HG03039 (cell line): ENCODE data around the gene TCERG1L.
"Not testable (repeated sequence)": the region's sequence is repeated elsewhere in the genome, so short reads cannot be mapped to it uniquely, and the experiment has no call there.

Experiments
- ATAC-seq: cut with Tn5 transposase; IDR thresholded peaks from one replicate; pipeline ENCODE4 v1.9.1; 2021; ENCODE audit warnings: mild to moderate bottlenecking, moderate library complexity; ENCODE audit not compliant: unreplicated experiment

Gene TCERG1L

DNA sequence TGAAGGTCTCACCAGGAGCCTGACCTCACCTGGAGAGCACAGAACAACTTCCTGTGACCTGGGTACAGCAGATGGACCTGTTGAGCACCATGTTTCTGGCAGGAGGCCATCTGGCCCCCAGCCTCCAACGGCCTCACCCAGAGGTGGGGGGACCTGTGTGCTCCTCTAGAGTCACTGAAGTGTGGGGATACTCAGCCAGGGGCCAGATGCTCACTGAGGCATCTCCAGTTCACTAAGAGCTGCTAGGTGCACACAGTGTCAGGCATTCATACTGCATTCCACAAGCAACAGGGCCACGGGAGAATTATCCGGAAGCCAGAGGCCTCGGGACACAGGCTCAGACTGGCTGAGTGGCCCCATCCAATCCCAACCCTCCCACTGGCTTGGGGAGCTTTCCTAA, 161.4 kb downstream of the TCERG1L start:
- no peak for ATAC-seq

DNA sequence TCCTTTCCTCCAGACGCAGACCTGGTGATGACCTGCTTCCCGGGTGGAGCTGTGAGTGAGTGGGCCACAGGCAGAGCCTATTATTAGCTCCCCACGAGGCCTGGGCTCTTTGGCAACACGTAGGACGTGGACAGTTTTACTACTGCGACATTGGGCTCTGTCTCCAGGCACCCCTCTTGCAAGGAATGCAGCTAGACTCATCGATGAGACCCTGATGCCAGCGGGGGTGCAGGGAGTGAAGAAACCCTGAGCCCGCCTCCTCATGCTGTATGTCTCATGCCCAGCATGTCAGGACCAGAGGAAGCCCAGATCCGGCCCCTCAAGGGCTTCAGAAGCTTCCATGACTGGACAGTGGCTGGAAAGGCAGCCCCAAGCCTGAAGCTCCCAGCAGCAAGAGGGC, 161.9 kb downstream of the TCERG1L start:
- no peak for ATAC-seq

DNA sequence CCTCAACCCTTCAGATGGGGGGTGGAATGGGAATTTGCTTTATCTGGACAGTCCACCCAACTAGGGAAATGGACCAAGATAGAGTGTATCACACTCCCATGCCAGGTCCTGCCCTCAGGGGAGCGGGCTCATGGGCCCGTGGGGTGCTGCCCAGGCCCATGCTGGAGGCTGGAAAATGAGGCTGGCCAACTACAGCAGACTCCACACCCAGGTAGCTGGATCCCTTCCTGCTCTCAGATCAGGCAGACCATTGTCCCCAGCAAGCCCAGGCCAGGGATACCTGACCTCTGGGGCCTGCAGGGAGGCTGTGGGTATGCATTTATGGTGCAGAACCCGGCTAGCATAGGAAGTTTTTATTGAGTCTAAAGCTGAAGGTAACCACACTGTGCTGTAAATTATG, 162.4 kb downstream of the TCERG1L start:
- ATAC-seq, result no peak

DNA sequence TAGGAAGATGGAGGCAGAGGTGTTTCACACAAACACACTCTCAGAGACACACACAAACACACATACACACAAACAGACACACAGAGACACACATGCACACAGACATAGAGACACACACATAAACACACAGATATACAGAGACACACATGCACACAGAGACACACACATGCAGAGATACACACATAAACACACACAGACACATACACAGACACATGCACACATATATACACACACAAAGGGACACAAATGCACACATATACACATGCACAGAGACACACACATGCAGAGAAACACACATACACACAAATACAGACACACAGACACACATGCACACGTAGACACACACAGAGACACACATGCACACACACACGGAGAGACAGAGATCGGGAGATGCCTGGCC, 163.3 kb downstream of the TCERG1L start:
- no peak for ATAC-seq

DNA sequence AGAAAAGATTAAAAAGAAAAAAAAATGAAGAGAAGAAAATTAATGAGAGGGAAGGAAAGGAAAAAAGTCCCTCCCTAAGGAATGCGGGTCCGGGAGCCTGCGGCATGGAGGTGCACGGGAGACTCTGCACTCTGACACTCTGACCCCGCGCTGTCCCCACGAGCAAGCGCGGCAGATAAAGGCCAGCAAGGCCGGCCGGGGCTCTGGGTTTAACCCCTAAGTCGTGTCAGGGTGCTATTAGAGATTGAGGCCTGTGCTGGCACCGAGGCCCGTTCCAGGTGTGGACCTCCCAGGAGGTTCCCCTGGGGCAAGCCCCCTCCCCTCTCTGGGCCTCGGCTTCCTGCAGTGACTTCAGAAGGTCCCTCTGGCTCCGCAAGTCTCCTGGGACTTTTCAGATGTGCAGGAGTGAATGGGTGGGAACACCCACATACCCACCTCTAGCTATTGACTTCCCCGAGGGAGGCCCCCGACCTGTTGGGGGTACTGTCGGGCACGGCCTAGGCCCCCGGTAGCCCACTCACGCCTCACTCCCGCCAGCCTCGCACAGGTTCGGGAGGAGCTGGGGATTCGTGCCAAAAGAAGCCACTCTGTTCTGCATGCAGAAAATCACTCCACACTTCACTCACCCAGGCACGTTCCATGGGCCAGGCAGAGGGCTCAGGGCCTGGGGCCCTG, 164.1 kb downstream of the TCERG1L start:
- ATAC-seq, result no peak

DNA sequence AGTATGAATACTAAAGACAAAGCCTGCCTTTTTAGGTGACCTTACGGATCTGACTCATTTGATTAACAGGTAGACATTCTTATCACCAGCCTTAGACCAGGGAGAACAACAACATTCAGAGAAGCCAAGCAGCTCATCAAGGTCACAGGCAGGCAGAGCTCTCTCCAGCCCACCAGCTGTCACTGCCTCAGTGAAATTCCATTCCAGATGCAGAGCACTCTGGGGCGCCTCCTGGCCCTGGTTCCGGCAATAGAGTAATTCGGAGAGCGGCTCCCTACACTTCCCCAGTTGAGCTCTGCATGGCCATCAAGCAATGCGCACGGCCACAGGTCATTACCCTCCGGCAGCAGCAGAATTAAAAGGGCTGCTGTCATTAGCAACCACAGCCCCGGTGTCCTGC, 164.7 kb downstream of the TCERG1L start:
- ATAC-seq, result no peak

DNA sequence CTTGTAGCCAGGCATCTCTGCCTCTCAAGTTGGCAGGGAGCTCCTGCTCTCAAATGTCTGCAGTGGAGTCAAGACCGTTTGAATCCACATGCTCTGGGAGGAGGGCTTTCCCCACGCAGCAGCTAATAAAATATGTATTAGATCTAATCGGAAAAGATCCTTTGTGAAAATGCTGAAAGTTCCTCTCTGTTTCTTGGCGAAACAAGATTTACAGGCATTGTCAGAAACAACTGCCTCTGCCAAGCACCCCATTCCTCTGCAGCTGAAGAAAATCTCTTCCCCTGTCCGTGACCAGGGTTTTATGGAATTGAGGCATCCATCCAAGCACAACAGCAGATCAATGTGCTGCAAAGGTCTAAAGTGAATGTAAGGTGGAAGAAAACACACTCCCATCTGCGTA, 165.8 kb downstream of the TCERG1L start:
- no peak for ATAC-seq

DNA sequence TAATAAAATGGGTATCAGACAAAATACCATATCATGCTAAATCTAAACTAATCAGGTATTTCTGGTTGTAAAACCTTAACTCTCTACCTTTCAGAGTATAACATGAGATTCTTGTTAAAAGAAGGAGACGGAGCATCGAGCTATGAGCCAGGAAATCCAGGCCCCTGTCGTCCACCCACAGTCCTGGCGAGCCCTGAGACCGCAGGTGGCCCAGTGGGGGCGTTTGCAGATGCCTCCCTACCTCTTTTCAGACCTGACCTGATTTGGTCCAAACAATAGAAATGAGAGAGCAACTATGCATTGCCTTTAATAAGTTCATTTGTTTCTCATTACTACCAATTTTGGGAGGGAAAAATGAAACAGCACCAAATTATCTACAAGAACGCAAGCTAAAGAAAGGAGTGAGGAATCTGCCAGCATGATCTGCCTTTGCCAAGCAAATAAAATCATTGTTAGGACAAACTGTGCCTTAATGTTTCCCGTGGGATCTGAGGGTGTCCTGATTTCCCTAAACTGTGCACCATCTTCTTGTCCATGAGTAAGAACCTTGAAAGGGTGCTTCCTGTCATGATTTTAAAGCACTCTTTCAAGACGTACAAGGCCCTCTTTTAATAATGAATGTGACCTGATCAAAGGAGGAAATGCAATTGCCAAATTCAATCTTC, 166.7 kb downstream of the TCERG1L start:
- no peak for ATAC-seq

DNA sequence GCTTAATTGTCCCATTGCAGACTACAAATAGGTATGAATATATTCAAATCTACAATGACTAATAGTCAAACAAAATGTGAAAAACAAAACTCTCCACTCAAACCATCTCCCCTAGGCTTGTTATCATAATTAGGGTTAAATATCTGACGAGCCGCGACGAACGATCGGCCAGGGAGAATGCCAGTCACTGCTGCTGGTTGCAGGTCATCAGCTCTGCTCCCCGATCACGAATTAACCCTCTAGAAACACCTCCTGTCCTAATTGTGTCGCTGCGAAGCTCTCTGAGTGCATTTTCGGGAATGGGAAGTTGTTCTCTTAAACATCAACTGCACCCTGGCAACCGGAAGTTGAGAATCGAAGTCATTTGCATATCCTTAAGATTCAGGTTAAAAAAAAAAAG, 167.3 kb downstream of the TCERG1L start:
- ATAC-seq, result no peak

DNA sequence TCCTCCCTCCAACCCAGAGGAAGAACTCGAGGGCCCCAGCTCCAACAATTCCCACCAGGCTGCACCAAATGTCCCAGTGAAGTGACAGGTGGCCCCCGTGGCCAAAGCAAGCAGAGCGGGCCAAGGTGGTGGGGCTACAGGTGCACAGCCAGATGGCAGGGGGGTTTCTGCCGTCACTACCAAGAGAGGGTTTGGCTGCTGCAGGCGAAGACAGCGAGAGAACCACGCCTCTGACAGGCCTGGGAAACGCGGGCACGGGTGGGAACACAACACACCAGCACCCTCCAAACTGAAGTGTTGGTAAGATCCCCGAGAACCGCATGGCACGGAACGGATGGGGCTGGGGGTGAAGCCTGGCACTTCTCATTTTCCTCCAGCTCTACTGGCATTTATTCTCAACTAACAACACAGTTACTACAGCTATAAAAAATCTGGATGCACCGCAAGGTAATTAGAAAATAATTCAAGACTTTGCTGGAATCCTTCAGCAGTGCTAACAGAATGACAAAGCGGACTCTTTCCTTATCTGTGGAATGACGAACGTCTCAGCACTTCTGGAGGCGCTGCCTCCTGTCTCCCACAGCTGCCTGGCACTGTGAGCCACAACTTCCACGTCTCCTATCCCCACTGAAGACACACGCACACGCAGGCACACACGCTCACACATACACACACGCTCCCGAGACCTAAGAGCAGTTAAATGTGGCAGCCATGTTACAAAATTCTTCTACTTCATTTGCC, 167.9 kb downstream of the TCERG1L start:
- ATAC-seq, result no peak

DNA sequence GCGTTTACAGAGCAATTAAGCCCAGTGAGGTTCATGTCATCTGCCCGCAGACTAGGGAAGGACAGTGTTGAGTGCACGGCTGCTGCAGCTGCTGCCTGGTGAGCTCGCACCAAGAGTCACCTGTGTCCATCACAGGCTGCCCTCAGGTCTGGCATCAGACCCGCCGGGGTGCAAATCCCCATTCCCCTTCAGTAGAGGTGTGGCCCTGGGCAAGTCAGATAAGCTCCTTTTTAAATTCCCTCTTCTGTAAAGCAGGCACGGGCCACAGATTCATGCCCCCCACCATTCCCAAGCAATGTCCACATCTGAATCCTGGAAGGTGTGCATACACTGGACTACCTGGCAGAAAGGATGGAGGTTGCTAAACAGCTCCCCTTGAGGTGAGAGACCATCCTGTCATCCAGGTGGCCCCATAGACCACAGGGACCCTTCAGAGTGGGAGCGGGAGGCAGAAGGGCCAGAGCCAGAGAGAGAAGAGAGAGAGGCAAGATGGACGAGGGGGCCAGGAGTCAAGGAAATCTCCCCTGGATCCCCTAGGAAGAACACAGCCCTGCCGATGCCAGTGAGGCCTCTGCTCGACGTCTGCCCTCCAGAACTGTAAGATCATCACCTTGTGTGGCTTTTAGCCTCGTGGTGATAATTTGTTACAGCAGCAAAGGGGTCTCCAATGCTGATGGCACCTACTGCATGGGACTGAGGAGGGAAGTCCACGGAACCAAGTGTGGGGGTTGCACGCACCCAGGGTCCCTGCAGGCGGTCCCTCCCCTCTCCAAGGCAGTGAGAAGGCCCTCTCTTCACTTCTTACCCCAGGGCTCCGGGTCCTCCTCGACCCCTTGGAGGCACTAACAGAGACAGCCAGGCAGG, 168.8 kb downstream of the TCERG1L start:
- no peak for ATAC-seq

DNA sequence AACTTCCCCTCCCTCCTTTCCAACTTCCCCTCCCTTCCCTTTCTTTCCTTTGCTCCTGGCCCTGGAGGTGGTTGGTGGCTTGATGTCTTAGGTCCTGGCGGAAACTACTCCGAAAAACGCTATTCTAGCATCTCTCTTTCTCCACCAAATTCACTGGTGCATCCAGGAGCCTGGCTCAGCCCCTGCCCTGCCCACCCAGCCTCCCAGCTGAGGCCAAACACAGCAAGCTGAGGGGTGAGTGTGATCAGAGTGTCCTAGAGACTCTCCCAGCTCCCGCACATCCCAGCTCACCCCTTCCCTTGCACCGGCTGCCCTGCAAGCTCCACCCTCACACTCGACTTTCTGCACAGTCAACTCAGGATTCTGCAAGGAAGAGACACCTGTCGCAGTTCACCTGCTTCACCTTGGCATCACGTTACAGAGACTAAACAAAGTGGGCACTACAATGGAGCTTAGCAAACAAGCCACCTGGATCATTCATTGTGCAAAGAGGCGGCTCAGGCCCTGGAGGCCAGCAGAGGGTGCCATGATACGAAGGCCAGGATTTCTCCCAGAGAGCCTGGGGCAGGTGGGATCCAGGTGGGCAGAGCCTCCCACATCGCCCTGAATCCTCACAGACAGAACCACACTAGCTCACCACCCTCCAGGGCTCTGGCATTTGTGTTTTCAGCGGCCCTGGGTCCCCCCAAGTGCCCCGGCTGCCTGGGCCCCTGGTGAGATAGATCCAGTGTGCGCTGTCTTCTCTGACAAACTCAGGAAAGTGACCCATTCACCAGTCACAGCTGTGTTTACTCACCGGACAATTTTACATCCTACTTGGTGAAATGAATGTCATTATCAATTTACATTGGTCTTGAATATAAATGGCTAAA, 169.6 kb downstream of the TCERG1L start:
- ATAC-seq, result no peak

DNA sequence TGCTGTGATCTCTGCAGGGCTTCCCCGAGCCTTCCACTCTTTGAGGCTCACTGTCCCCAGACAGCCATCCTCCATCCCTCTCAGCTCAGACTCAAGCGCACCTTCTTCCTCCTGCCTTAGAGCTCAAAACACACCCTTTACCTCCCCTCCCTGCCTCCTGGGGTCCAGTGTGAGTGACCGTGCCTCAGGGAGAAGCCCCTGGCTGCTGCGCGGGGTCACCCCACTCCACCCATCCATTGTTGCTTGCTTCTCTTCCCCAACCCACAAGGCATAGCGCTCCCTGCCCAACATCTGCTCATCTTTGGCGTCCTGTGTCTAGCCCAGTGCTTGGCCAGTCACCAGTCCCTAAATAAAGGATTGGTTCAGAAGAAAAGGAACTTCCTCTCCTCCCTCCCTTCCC, 170.3 kb downstream of the TCERG1L start:
- ATAC-seq, result no peak

DNA sequence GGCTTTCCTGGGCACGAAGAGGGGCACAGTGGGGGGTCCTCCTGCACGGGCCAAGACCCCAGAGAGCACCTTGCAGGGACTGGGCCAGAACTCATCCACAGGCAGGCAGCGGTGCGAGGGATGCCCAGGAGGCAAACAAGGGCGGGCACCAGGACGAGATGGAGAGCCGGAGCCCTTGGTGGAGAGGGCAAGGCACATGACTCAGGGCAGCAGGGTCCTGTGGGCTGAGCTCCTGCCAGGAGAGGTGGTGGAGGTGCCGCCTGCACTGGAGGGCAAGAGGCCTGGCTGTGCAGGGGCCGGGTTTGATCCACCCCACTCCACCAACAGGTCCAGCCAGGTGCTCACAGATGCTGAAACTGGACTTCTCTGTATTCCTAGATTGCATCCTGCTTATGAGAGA, 170.9 kb downstream of the TCERG1L start:
- no peak for ATAC-seq

DNA sequence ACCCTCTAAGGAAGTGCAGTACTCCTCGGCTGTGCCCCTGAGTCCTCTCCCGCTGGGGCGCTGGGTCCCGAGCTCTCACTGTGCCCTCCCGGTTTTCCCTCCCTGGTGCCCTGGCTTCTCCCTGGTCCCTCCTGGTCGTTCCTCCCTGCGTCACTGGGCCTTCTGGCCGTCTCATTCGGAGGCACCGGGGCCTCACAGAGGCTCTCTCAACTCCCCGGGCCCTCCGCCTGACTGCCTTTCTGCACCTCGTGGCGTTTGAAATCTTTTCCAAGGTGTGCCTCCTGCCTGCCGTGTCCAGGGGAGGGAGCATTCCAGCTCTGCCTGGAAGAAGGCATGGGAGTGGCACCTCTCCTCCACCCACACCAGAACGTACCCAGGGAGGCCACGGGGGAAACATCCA, 174.3 kb downstream of the TCERG1L start:
- no peak for ATAC-seq

DNA sequence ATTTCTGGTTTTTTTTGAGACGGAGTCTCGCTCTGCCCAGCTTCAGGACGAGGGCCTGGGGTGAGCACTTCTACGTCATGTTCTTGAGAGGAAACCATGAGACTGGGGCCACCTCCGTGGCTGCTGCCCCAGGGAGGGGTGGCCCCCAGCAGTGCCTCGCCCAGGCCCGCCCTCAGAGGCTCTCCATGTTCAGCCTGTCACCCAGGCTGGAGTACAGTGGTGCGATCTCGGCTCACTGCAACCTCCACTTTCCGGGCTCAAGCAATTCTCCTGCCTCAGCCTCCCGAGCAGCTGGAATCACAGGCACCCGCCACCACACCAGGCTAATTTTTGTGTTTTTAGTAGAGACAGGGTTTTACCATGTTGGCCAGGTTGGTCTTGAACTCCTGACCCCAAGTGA, 175.2 kb downstream of the TCERG1L start:
- not testable (repeated sequence) for ATAC-seq

DNA sequence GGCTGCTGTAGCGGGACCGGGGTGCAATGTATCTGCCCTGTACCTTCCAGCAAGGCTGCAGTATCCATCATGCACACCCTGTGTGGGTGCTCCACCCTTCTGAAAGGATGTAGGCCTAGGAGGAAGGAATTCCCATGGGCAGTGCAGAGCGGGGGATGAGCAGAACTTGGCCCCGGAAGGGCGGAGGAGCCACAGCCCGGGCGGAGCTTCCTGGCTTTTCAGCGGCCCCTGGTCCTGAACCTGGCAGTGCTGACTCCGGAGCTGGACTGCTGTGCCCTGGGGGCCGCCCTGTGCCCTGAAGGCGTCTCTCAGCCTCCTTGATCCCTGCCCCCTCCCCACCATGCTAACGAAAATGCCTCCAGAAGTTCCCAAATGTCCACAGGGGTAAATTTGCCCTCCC, 175.8 kb downstream of the TCERG1L start:
- ATAC-seq, result no peak

DNA sequence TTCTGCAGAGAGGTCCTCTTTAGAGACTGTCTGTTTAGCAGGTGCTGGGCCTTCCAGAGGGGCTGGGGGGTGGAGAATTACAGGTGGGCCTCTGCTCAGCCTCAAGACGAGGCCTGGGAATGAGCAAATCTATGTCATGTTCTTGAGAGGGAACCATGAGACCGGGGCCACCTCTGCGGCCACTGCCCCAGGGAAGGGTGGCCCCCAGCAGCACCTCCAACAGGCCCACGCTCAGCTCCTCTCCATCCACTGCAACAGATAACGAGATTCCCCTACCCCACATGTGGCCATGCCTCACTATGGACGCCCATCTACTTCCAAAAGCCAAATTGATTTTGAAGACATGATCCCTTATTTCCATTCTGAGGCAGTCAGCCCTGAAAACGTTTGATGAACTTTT, 176.9 kb downstream of the TCERG1L start:
- no peak for ATAC-seq

DNA sequence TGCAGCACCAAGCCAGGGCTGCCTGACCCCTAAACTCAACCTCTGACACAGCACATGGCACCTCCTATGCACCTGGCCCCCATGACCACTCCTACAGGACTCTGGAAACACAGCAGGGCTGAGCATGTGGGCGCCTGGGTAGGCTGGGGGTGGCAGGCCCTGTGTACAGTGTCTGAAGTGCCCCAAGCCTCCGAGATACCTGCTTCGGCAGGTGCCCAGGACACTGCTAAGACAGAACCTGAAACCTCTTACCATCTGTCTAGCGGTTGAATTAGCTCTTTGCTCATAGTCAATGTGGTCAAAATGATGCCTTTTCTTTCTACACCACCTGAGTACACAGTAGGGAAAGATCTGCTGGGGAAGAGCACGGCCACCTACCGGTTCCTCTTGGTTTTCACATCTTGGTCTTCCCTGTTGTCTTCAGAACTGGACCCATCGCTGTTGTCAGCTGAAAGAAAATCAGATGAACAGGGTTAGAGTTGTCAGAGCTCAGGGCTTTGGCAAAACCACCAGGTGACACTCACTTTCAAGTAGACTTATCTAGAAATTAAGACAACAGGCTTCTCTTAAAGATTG, 177.4 kb downstream of the TCERG1L start:
- ATAC-seq, result no peak

DNA sequence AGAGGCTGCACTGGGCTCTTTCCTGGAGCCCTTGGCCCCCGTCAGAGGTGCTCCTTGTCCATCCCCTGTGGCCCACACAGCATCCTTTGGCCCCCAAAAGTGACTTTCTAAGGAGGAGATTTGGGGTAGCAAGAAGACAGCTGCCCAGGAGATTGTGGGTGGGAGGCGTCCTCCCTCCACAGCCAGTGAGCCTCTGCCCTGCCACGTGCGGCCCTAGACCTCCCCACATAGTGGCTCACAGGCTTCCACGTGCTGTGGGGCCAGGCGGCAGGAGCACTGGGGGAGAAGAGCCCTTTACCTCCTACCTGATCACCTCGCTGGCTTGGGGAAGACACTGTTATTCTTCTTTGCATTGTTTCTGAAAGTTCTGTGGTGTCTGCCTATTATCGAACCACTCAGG, 178.8 kb downstream of the TCERG1L start:
- no peak for ATAC-seq
